K562 (cell line): ENCODE measurements around the gene RCL1. TPM values are rescaled to one million over a fixed set of nuclear protein-coding genes. Genes with fewer than 3 reads are reported as not detected.

ENCODE experiments used
- ATAC-seq: fragments of 200-7000 bp; cut with Tn5 transposase; 3 replicates; pipeline ENCODE4 v1.9.1; 2020; ENCODE audit warnings: moderate library complexity
- BruUV-seq: library from RNA; stranded (reverse); fragments of 400-500 nt; replicated peaks from 2 replicates; lab custom pipeline; 2021; lab: Mats Ljungman, UMichigan
- CTCF ChIA-PET: fragments of 300-600 bp; formaldehyde crosslinking; extraction: SDS; loops from one replicate; lab custom pipeline; 2021; ENCODE audit warnings: low intra/inter-chr PET ratio; lab: Yijun Ruan, JAX
- POLR2A ChIA-PET: fragments of 300-600, 350-650 bp; sonication (Branson Sonifier 250); formaldehyde crosslinking; extraction: SDS; loops from one replicate; lab custom pipeline; 2021; ENCODE audit warnings: antibody characterized with exemption, inconsistent platforms; lab: Yijun Ruan, JAX
- DNase-seq, 4 experiments: peaks; one replicate each; pipeline versions ENCODE4 v3.0.0 to v3.0.0-alpha.2; 2011 to 2018; ENCODE audit warnings: low spot score in 3 of 4, mixed read lengths in 3 of 4; ENCODE audit errors: extremely low read depth in 1 of 4
- FAIRE-seq: peaks from 2 replicates; lab custom pipeline; 2011; peaks lifted over from hg19 to GRCh38; lab: Jason Lieb, UNC
- H2AFZ ChIP-seq: 2 replicates; pipeline ENCODE4 v1.6.0; 2011; ENCODE audit warnings: low read depth, low read length, control low read depth, inconsistent platforms
- H3K27ac ChIP-seq: fragments of 200-600 bp; 3 replicates; pipeline ENCODE4 v1.8.0; 2011; ENCODE audit warnings: low read depth, mild to moderate bottlenecking, control low read depth, inconsistent platforms, low read length, moderate library complexity, mixed read lengths; ENCODE audit errors: extremely low read depth
- H3K27me3 ChIP-seq, 2 experiments: fragments of 300-600 bp in 1 of 2; 2 replicates in 1 of 2; 3 replicates in 1 of 2; pipeline versions ENCODE4 v1.6.0 to v1.8.0; 2011; ENCODE audit warnings: inconsistent platforms in 2 of 2, low read length in 2 of 2, mild to moderate bottlenecking in 1 of 2, mixed read lengths in 1 of 2, moderate library complexity in 1 of 2; ENCODE audit not compliant: control insufficient read depth in 2 of 2, insufficient read depth in 2 of 2
- H3K36me3 ChIP-seq: fragments of 300-600 bp; 3 replicates; pipeline ENCODE4 v1.8.0; 2011; ENCODE audit warnings: mild to moderate bottlenecking, low read length, inconsistent platforms; ENCODE audit not compliant: control insufficient read depth, insufficient read depth
- H3K4me1 ChIP-seq, 2 experiments: fragments of 200-600 bp in 1 of 2; replicated peaks in 1 of 2; 2 replicates in 1 of 2; 3 replicates in 1 of 2; pipeline versions ENCODE4 v1.5.1 to v1.8.0; 2011; ENCODE audit warnings: inconsistent platforms in 2 of 2, low read length in 2 of 2, mild to moderate bottlenecking in 1 of 2, mixed read lengths in 1 of 2, moderate library complexity in 1 of 2; ENCODE audit not compliant: control insufficient read depth in 2 of 2, insufficient read depth in 2 of 2
- H3K4me2 ChIP-seq: 2 replicates; pipeline ENCODE4 v1.6.1; 2011; ENCODE audit warnings: low read length, control low read depth, inconsistent platforms, mixed read lengths; ENCODE audit not compliant: insufficient read depth
- H3K4me3 ChIP-seq: fragments of 200-600 bp; sonication (generic), shearing (Covaris generic); 2 replicates; pipeline ENCODE4 v1.5.1; 2016; ENCODE audit warnings: control low read depth, inconsistent platforms
- H3K79me2 ChIP-seq: fragments of 200-600 bp; 3 replicates; pipeline ENCODE4 v1.8.0; 2011; ENCODE audit warnings: low read length, inconsistent platforms; ENCODE audit not compliant: control insufficient read depth, insufficient read depth
- H3K9ac ChIP-seq, 2 experiments: 2 replicates each; pipeline versions ENCODE4 v1.6.0 to v1.6.1; 2011; ENCODE audit warnings: low read depth in 2 of 2, low read length in 2 of 2, control low read depth in 1 of 2, inconsistent platforms in 1 of 2, mild to moderate bottlenecking in 1 of 2, mixed read lengths in 1 of 2; ENCODE audit not compliant: insufficient read depth in 1 of 2
- H3K9me1 ChIP-seq: one replicate; pipeline ENCODE4 v1.6.0; 2011; ENCODE audit warnings: inconsistent platforms, mild to moderate bottlenecking, low read length, moderate library complexity; ENCODE audit not compliant: control insufficient read depth, insufficient read depth
- H3K9me3 ChIP-seq: replicated peaks from 2 replicates; pipeline ENCODE4 v1.5.1; 2011; ENCODE audit warnings: low read depth, low read length, inconsistent platforms; ENCODE audit not compliant: control insufficient read depth, insufficient read depth
- H4K20me1 ChIP-seq: replicated peaks from 2 replicates; pipeline ENCODE4 v1.6.1; 2011; ENCODE audit warnings: low read length, inconsistent platforms, mixed read lengths; ENCODE audit not compliant: control insufficient read depth, insufficient read depth
- FOXP1 ChIP-seq: sonication (generic); formaldehyde crosslinking; IDR thresholded peaks from 2 replicates; pipeline ENCODE4 v1.8.0; 2022; ENCODE audit warnings: mild to moderate bottlenecking, missing genetic modification reagents
- HDAC2 ChIP-seq: fragments of 450-650 bp; IDR thresholded peaks from 2 replicates; pipeline ENCODE4 v1.6.1; 2016; ENCODE audit warnings: mild to moderate bottlenecking
- MIER1 ChIP-seq: fragments of 450-650 bp; IDR thresholded peaks from 2 replicates; pipeline ENCODE4 v1.6.1; 2016; ENCODE audit warnings: antibody characterized with exemption, mild to moderate bottlenecking, low read depth
- OTX1 ChIP-seq: fragments of 450-650 bp; formaldehyde crosslinking; IDR thresholded peaks from 2 replicates; pipeline ENCODE4 v1.4.0; 2022; ENCODE audit warnings: mild to moderate bottlenecking
- RCOR1 ChIP-seq, 2 experiments: IDR thresholded peaks; 2 replicates each; pipeline ENCODE4 v1.6.1; 2012; ENCODE audit warnings: low read depth in 2 of 2, low read length in 2 of 2, borderline replicate concordance in 1 of 2, improper control_type of control experiment in 1 of 2
- ZBTB1 ChIP-seq: sonication (generic); formaldehyde crosslinking; IDR thresholded peaks from 2 replicates; pipeline ENCODE4 v1.8.1; 2023; ENCODE audit warnings: missing genetic modification reagents, low read depth, mild to moderate bottlenecking, borderline replicate concordance
- WGBS: fragments of 100-300 bp; shearing (Covaris generic); methylation state at CpG from one replicate; pipeline ENCODE4 v1.1.6; 2016; ENCODE audit warnings: low coverage, mixed read lengths; ENCODE audit not compliant: insufficient coverage; ENCODE audit errors: missing lambda C conversion rate; 5-methylcytosine and 5-hydroxymethylcytosine counted together
- in situ Hi-C: fragments of 300-500 bp; cut with MboI; formaldehyde crosslinking; loops from 4 replicates; pipeline ENCODE4 v1.15.0; 2018; ENCODE audit warnings: inconsistent platforms, mixed read lengths
- intact Hi-C: fragments of 100-400 bp; cut with micrococcal nuclease; formaldehyde crosslinking; loops from 2 replicates; pipeline ENCODE4 v1.14.2; 2022
- polyA plus RNA-seq, 8 experiments: library from polyadenylated mRNA; depleted of rRNA in 4 of 8; stranded (reverse) in 5 of 8; unstranded in 3 of 8; fragments of >200 nt; fragmentation: Nextera tagmentation in 2 of 8; fragmentation: Illumina TruSeq in 1 of 8; extraction: Ambion mirVana in 2 of 8; extraction: Trizol in 1 of 8; gene quantifications; 2 replicates each; pipeline versions ENCODE4 v1.2.1 to v1.2.3, GENCODE V29; 2011 to 2014; ENCODE audit warnings: inconsistent platforms in 1 of 8, missing spikeins in 1 of 8
- total RNA-seq, 7 experiments: library from RNA; depleted of rRNA in 6 of 7; stranded (reverse); fragments of >200 nt in 6 of 7; fragmentation: Illumina TruSeq in 2 of 7; extraction: Trizol in 2 of 7; gene quantifications; 2 replicates each; pipeline versions ENCODE4 v1.2.1 to v1.2.3, GENCODE V29; 2011 to 2021; ENCODE audit warnings: low replicate concordance in 1 of 7

RCL1 gene
- total and polyA plus RNA-seq, 9 of the 15 experiments (the other 6 are each of a cell fraction or from before 2014, with no cell fraction given) = 24.0 to 67.7 (median 38.6) TPM

DNA sequence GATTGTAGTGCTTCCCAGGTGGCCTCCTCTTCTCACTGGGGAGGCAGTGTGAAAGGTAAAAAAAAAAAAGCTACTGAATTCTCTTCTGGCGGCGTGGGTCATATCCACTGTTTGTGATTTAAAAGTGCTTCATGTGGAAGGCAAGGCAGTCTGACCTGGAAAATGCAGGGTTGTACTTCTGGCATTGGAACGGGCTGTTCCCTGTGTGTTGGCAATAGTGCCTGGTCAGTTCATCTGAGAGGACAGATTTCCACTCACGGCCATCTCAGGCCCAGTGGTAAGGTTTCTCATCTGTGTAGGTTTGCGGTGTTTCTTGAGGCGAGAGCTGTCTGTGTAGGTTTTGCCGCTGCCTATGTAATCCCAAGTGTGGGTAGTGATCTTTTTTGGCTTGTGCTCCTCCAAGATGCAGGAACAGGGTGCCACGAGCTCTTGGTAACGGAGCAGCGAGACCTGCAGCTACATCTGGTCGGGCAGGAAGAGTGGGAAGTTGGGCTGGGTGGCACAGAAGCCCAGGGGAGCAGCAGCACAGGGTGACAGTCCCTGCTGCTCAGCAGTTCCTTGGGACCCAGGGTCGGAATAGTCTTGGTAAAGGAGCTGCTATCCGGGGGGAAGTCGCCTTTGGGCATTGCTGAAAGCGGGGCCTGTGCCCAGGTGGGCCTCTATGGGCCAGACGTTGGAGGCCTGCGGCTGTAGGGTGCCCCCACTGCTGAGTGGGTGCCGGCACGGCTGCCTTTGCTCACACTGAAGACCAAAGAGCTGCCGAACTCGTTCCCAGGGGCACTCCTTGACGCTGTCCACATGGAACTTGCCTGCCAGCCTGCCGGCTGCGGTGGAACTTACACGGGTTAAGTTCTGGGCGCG is 11.2 kb downstream of the RCL1 start:
- CTCF ChIA-PET = no interaction called here
- DNase-seq = no peak
- H3K9ac ChIP-seq = no peak overlapping the region
- ATAC-seq = no peak
- H3K36me3 ChIP-seq = peaks cover 40% of the 10 kb centered on the region; the same call in 2 of the 3 replicates
- H4K20me1 ChIP-seq = no peaks in the 10 kb centered on the region
- POLR2A ChIA-PET = no interaction called here
- H3K79me2 ChIP-seq = peaks cover 100% of the 10 kb centered on the region
- peaks cover 12% of the 10 kb centered on the region for H3K9me3 ChIP-seq
- BruUV-seq = no TSS peak
- intact Hi-C loops (no loop called here), in situ Hi-C loops (no loop called here)
- H2AFZ ChIP-seq = no peak overlapping the region
- peaks cover 14 to 18% of the 10 kb centered on the region in 2 experiments; a peak in 4 of 5 replicates for H3K4me1 ChIP-seq
- 99% methylated on average over 12 of the region's 27 CpGs for WGBS
- H3K27ac ChIP-seq = no peak overlapping the region
- H3K4me3 ChIP-seq = no peak overlapping the region
- no peak for TF ChIP-seq FOXP1
- TF ChIP-seq ZBTB1 (CRISPR knock-in tag) = no peak
- TF ChIP-seq HDAC2 = no peak
- no peak for TF ChIP-seq RCOR1 (IDR thresholded peaks at IDR 0.05; ENCODE audit: borderline replicate concordance in 1 of 2, low read depth in 2 of 2, low read length in 2 of 2)
- TF ChIP-seq MIER1 = no peak
- TF ChIP-seq OTX1 = no peak
- H3K4me2 ChIP-seq = no peak overlapping the region
- FAIRE-seq = no peak
- H3K9me1 ChIP-seq = no peaks in the 10 kb centered on the region
- H3K27me3 ChIP-seq = no peaks in the 10 kb centered on the region
